Measurements from ENCODE around the gene TNS1.

- TF ChIP-seq CTCF (IDR thresholded peaks at IDR 0.05) (no peak), EZH2 (IDR thresholded peaks at IDR 0.05) (no peak), EZH2phosphoT487 (IDR thresholded peaks at IDR 0.05) (no peak)
These were observed 105.6 kb downstream of the TNS1 start for GRCh38 chr2:217897091-217897715.
